Neural progenitor cell (in vitro differentiated cells): ENCODE results near the gene LIPC. TPM values are rescaled to one million over a fixed set of nuclear protein-coding genes. Genes with fewer than 3 reads are reported as not detected.

ENCODE experiments used
- DNase-seq: peaks from one replicate; pipeline ENCODE4 v3.0.0-alpha.2; 2016; ENCODE audit warnings: low spot score
- H2AFZ ChIP-seq: fragments of 200-600 bp; sonication (generic); replicated peaks from 2 replicates; pipeline ENCODE4 v1.6.1; 2016; ENCODE audit warnings: antibody characterized with exemption
- H3F3A ChIP-seq: fragments of 200-600 bp; sonication (generic); 2 replicates; pipeline ENCODE4 v1.6.1; 2016; ENCODE audit warnings: antibody characterized with exemption, low read depth
- H3K27ac ChIP-seq: fragments of 200-600 bp; sonication (generic); 2 replicates; pipeline ENCODE4 v1.5.1; 2016; ENCODE audit warnings: mild to moderate bottlenecking
- H3K27me3 ChIP-seq: fragments of 200-600 bp; sonication (generic); 2 replicates; pipeline ENCODE4 v1.6.1; 2016; ENCODE audit warnings: mild to moderate bottlenecking, moderate library complexity
- H3K36me3 ChIP-seq: fragments of 200-600 bp; sonication (generic); 2 replicates; pipeline ENCODE4 v1.5.1; 2016
- H3K4me1 ChIP-seq: fragments of 200-600 bp; sonication (generic); 2 replicates; pipeline ENCODE4 v1.6.1; 2016; ENCODE audit warnings: mixed run types
- H3K4me2 ChIP-seq: fragments of 200-600 bp; sonication (generic); 2 replicates; pipeline ENCODE4 v1.6.1; 2016
- H3K4me3 ChIP-seq: fragments of 200-600 bp; sonication (generic); 2 replicates; pipeline ENCODE4 v1.5.1; 2016
- H3K79me2 ChIP-seq: fragments of 200-600 bp; sonication (generic); 2 replicates; pipeline ENCODE4 v1.6.1; 2016; ENCODE audit warnings: low read depth
- H3K9ac ChIP-seq: fragments of 200-600 bp; sonication (generic); 2 replicates; pipeline ENCODE4 v1.6.1; 2016
- H3K9me3 ChIP-seq: fragments of 200-600 bp; sonication (generic); 2 replicates; pipeline ENCODE4 v1.5.1; 2016; ENCODE audit warnings: low read depth
- H4K20me1 ChIP-seq: fragments of 200-600 bp; sonication (generic); 2 replicates; pipeline ENCODE4 v1.6.1; 2016; ENCODE audit warnings: low read depth
- H3K27ac Mint-ChIP-seq: 3 replicates; pipeline ENCODE4 v1.8.0; 2021; ENCODE audit warnings: mixed read lengths
- H3K27me3 Mint-ChIP-seq: 2 replicates; pipeline ENCODE4 v1.8.0; 2022; ENCODE audit warnings: low read depth, mild to moderate bottlenecking, inconsistent platforms, moderate library complexity, mixed read lengths; ENCODE audit not compliant: insufficient read depth
- H3K36me3 Mint-ChIP-seq: 3 replicates; pipeline ENCODE4 v1.8.0; 2021; ENCODE audit warnings: mixed read lengths
- H3K4me1 Mint-ChIP-seq: 3 replicates; pipeline ENCODE4 v1.8.0; 2021; ENCODE audit warnings: mixed read lengths
- H3K4me3 Mint-ChIP-seq: 3 replicates; pipeline ENCODE4 v1.8.0; 2021; ENCODE audit warnings: mild to moderate bottlenecking, moderate library complexity, mixed read lengths
- H3K9me3 Mint-ChIP-seq: 3 replicates; pipeline ENCODE4 v1.8.0; 2020; ENCODE audit warnings: mixed read lengths
- CTCF ChIP-seq: fragments of 200-600 bp; sonication (generic); IDR thresholded peaks from 2 replicates; pipeline ENCODE4 v1.5.1; 2017; ENCODE audit warnings: antibody characterized with exemption, mild to moderate bottlenecking
- EZH2 ChIP-seq: fragments of 200-600 bp; sonication (generic); IDR thresholded peaks from 2 replicates; pipeline ENCODE4 v1.6.1; 2017; ENCODE audit warnings: antibody characterized with exemption, mild to moderate bottlenecking, moderate library complexity
- EZH2phosphoT487 ChIP-seq: fragments of 200-600 bp; sonication (generic); IDR thresholded peaks from 2 replicates; pipeline ENCODE4 v1.6.1; 2017; ENCODE audit warnings: antibody characterized with exemption
- total RNA-seq: library from RNA; depleted of rRNA; stranded (reverse); fragments of >200 nt; gene quantifications from 2 replicates; pipeline ENCODE4 v1.2.3, GENCODE V29; 2015; ENCODE audit warnings: low replicate concordance

Gene LIPC
- total RNA-seq, 1 donor from 2014 or later, result not detected

GRCh38 chr15:58530056-58530590 lies 98.3 kb downstream of the LIPC start:
- no peak overlapping the region for H3K9ac ChIP-seq
- no peak for DNase-seq
- H4K20me1 ChIP-seq, result no peaks in the 10 kb centered on the region
- no peaks in the 10 kb centered on the region for H3K79me2 ChIP-seq
- Mint-ChIP-seq H3K36me3 (no peaks in the 10 kb centered on the region), H3K27ac (no peak overlapping the region), H3K4me3 (no peak overlapping the region), H3K27me3 (peaks cover 4% of the 10 kb centered on the region), H3K9me3 (no peaks in the 10 kb centered on the region), H3K4me1 (peaks cover 6% of the 10 kb centered on the region)
- no peaks in the 10 kb centered on the region for H3F3A ChIP-seq
- H3K4me2 ChIP-seq, result no peak overlapping the region
- no peaks in the 10 kb centered on the region for H3K9me3 ChIP-seq
- H3K27me3 ChIP-seq, result no peaks in the 10 kb centered on the region
- TF ChIP-seq CTCF (no peak), EZH2phosphoT487 (no peak), EZH2 (no peak)
- no peaks in the 10 kb centered on the region for H3K4me1 ChIP-seq
- no peak overlapping the region for H3K27ac ChIP-seq
- H3K4me3 ChIP-seq, result no peak overlapping the region
- H2AFZ ChIP-seq, result no peak overlapping the region
- no peaks in the 10 kb centered on the region for H3K36me3 ChIP-seq

- Histone ChIP-seq H3K4me2 (no peak overlapping the region), H3K27me3 (no peaks in the 10 kb centered on the region), H3K36me3 (no peaks in the 10 kb centered on the region), H3K9ac (no peak overlapping the region), H3K9me3 (no peaks in the 10 kb centered on the region), H3K27ac (no peak overlapping the region), H2AFZ (no peak overlapping the region), H3K4me3 (no peak overlapping the region), H3K4me1 (no peaks in the 10 kb centered on the region), H3F3A (no peaks in the 10 kb centered on the region), H3K79me2 (no peaks in the 10 kb centered on the region), H4K20me1 (no peaks in the 10 kb centered on the region)
- H3K9me3 Mint-ChIP-seq, result no peaks in the 10 kb centered on the region
- no peaks in the 10 kb centered on the region for H3K27me3 Mint-ChIP-seq
- H3K4me1 Mint-ChIP-seq, result peaks cover 6% of the 10 kb centered on the region
- no peak overlapping the region for H3K27ac Mint-ChIP-seq
- TF ChIP-seq EZH2 (no peak), EZH2phosphoT487 (no peak), CTCF (no peak)
- no peaks in the 10 kb centered on the region for H3K36me3 Mint-ChIP-seq
- DNase-seq, result no peak
- no peak overlapping the region for H3K4me3 Mint-ChIP-seq
These were observed 100.3 kb downstream of the LIPC start for GRCh38 chr15:58532126-58532525.

GRCh38 chr15:58534556-58534955 lies 102.8 kb downstream of the LIPC start:
- Mint-ChIP-seq H3K9me3 (no peaks in the 10 kb centered on the region), H3K27ac (peak overlapping the region; percentile 11), H3K4me3 (no peak overlapping the region), H3K27me3 (no peaks in the 10 kb centered on the region), H3K36me3 (no peaks in the 10 kb centered on the region), H3K4me1 (peaks cover 11% of the 10 kb centered on the region)
- no peaks in the 10 kb centered on the region for H3K79me2 ChIP-seq
- no peak for DNase-seq
- no peaks in the 10 kb centered on the region for H4K20me1 ChIP-seq
- TF ChIP-seq EZH2, result no peak
- H3K9ac ChIP-seq, result no peak overlapping the region
- no peak overlapping the region for H3K4me3 ChIP-seq
- H3K4me2 ChIP-seq, result no peak overlapping the region
- no peak overlapping the region for H2AFZ ChIP-seq
- no peak overlapping the region for H3K27ac ChIP-seq
- no peaks in the 10 kb centered on the region for H3K27me3 ChIP-seq
- H3F3A ChIP-seq, result no peaks in the 10 kb centered on the region
- no peaks in the 10 kb centered on the region for H3K9me3 ChIP-seq
- H3K4me1 ChIP-seq, result no peaks in the 10 kb centered on the region
- no peaks in the 10 kb centered on the region for H3K36me3 ChIP-seq

GRCh38 chr15:58535337-58535736 lies 103.5 kb downstream of the LIPC start:
- no peak overlapping the region for H3K9ac ChIP-seq
- no peak overlapping the region for H3K4me2 ChIP-seq
- no peaks in the 10 kb centered on the region for H3K79me2 ChIP-seq
- no peak overlapping the region for H3K27ac ChIP-seq
- H2AFZ ChIP-seq, result no peak overlapping the region
- H3K27ac Mint-ChIP-seq, result no peak overlapping the region
- H3K4me1 ChIP-seq, result no peaks in the 10 kb centered on the region
- no peaks in the 10 kb centered on the region for H3K27me3 Mint-ChIP-seq
- no peaks in the 10 kb centered on the region for H3K36me3 Mint-ChIP-seq
- H3K4me3 Mint-ChIP-seq, result no peak overlapping the region
- no peaks in the 10 kb centered on the region for H3K36me3 ChIP-seq
- DNase-seq, result no peak
- no peaks in the 10 kb centered on the region for H3K9me3 ChIP-seq
- H3K9me3 Mint-ChIP-seq, result no peaks in the 10 kb centered on the region
- H3K27me3 ChIP-seq, result no peaks in the 10 kb centered on the region
- H3K4me3 ChIP-seq, result no peak overlapping the region
- H4K20me1 ChIP-seq, result no peaks in the 10 kb centered on the region
- H3F3A ChIP-seq, result no peaks in the 10 kb centered on the region
- TF ChIP-seq EZH2phosphoT487 (no peak), EZH2 (no peak), CTCF (no peak)
- H3K4me1 Mint-ChIP-seq, result peaks cover 11% of the 10 kb centered on the region
